GM23338 (cell line): Measurements from ENCODE around the gene TTLL9. TPM values are rescaled to one million over a fixed set of nuclear protein-coding genes. Genes with fewer than 3 reads are reported as not detected.

Experiments
- CREB1 ChIP-seq: fragments of 250-450 bp; sonication (Bioruptor Pico); IDR thresholded peaks from 2 replicates; pipeline ENCODE4 v1.5.0; 2020; ENCODE audit warnings: low read depth, mild to moderate bottlenecking, moderate library complexity
- CTCF ChIP-seq, 2 experiments: fragments of 200-600 bp in 1 of 2; sonication (generic) in 1 of 2; conservative IDR thresholded peaks; 2 replicates each; pipeline versions ENCODE4 v1.5.1 to v1.6.1; 2016 to 2017; ENCODE audit warnings: antibody characterized with exemption in 2 of 2, low read depth in 2 of 2, mild to moderate bottlenecking in 2 of 2, moderate library complexity in 1 of 2
- JUNB ChIP-seq: IDR thresholded peaks from one replicate; pipeline ENCODE4 v1.6.1; 2016; ENCODE audit warnings: antibody characterized with exemption; ENCODE audit not compliant: unreplicated experiment
- STAT1 ChIP-seq: IDR thresholded peaks from one replicate; pipeline ENCODE4 v1.6.1; 2016; ENCODE audit warnings: antibody characterized with exemption; ENCODE audit not compliant: unreplicated experiment
- ZNF462 ChIP-seq: fragments of 250-450 bp; sonication (Bioruptor Pico); IDR thresholded peaks from 2 replicates; pipeline ENCODE4 v1.5.0; 2020; ENCODE audit warnings: mild to moderate bottlenecking, moderate library complexity
- polyA plus RNA-seq: library from polyadenylated mRNA; unstranded; fragments of >200 nt; fragmentation: Nextera tagmentation; extraction: Ambion mirVana; gene quantifications from 2 replicates; pipeline ENCODE4 v1.2.1, GENCODE V29; 2016
- total RNA-seq: library from RNA; depleted of rRNA; stranded (reverse); fragments of >200 nt; shearing (Covaris generic); gene quantifications from 2 replicates; pipeline ENCODE4 v1.2.3, GENCODE V29; 2014
- TF ChIP-seq, protein P1 (sequence below): IDR thresholded peaks from 2 replicates; pipeline ENCODE4 v1.6.1; 2016; ENCODE audit warnings: antibody characterized with exemption

Gene TTLL9
- total and polyA plus RNA-seq, 2 experiments from 2014 or later: not detected

DNA sequence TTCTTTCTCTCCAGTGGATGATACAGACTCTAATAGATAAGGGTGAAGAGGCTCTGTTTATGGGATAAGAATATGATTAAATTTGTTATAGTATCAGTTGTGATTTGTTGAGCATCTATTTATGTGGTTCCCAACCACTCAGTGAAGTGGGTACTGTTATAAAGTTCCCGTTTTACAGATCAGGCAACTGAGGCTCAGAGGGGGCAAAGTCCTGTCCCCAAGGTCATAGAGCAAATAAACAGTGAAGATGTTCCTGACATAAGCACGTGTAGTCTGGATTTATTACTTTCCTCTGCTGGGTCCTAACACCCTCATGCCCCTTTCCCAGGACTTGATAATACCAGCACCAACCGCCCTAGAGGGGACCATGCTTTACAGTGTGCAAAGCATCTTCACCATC is 4.2 kb upstream of the TTLL9 start (continued):
- TF ChIP-seq ZNF462 (no peak), CTCF (conservative IDR thresholded peaks at IDR 0.05; ENCODE audit: low read depth in 2 of 2) (no peak), CREB1 (no peak), JUNB (no peak), STAT1 (no peak)
- TF ChIP-seq, protein P1, sequence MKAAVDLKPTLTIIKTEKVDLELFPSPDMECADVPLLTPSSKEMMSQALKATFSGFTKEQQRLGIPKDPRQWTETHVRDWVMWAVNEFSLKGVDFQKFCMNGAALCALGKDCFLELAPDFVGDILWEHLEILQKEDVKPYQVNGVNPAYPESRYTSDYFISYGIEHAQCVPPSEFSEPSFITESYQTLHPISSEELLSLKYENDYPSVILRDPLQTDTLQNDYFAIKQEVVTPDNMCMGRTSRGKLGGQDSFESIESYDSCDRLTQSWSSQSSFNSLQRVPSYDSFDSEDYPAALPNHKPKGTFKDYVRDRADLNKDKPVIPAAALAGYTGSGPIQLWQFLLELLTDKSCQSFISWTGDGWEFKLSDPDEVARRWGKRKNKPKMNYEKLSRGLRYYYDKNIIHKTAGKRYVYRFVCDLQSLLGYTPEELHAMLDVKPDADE: no peak
